ENCODE results near the gene CFAP298. TPM values are rescaled to one million over a fixed set of nuclear protein-coding genes. Genes with fewer than 3 reads are reported as not detected.
A peak's percentile ranks its signal among the peaks of the same experiment; 100 is the strongest.

Gene CFAP298
- total RNA-seq, 2 experiments from 2014 or later: 39.5 to 47.9 TPM

GRCh38 chr21:32580949-32581348, 31.2 kb downstream of the CFAP298 start:
- Mint-ChIP-seq H3K9me3 (ENCODE audit: low read depth) (no peaks in the 10 kb centered on the region), H3K27ac (no peak overlapping the region), H3K36me3 (ENCODE audit: low read depth) (no peaks in the 10 kb centered on the region), H3K27me3 (no peaks in the 10 kb centered on the region), H3K4me1 (no peaks in the 10 kb centered on the region), H3K4me3 (no peak overlapping the region)
- POLR2A ChIA-PET: no interaction called here
- ATAC-seq (no peak), DNase-seq (no peak)
- intact Hi-C loops (cut with DNase I, micrococcal nuclease): loop anchor here in 1 of 2 experiments (10.0 kb wide), 1 partner anchor 706 kb away; the partner anchor contains the start of gene HUNK
- CTCF ChIA-PET: interaction anchor here (1.0 to 1.6 kb wide), 2 partner anchors 12 to 178 kb away, joined by 4 to 5 read pairs; no protein-coding TSS in a partner anchor

- Mint-ChIP-seq H3K36me3 (ENCODE audit: low read depth) (no peaks in the 10 kb centered on the region), H3K27ac (no peak overlapping the region), H3K27me3 (no peaks in the 10 kb centered on the region), H3K4me3 (no peak overlapping the region), H3K9me3 (ENCODE audit: low read depth) (no peaks in the 10 kb centered on the region), H3K4me1 (no peaks in the 10 kb centered on the region)
- ChIA-PET POLR2A (no interaction called here), CTCF (interaction anchor here (0.8 to 1.6 kb wide), 4 partner anchors 10 to 328 kb away, joined by 3 to 6 read pairs (median 4); no protein-coding TSS in a partner anchor)
- ATAC-seq (peak; percentile 63), DNase-seq (peak; percentile 56)
- intact Hi-C loops (cut with DNase I, micrococcal nuclease): loop anchor here in 1 of 2 experiments (5.0 kb wide), 1 partner anchor 791 kb away; no protein-coding TSS in a partner anchor
Measured at GRCh38 chr21:32578107-32578691, 34.0 kb downstream of the CFAP298 start.

GRCh38 chr21:32576011-32576410, 36.2 kb downstream of the CFAP298 start:
- Mint-ChIP-seq H3K27ac (no peak overlapping the region), H3K4me3 (no peak overlapping the region), H3K4me1 (no peaks in the 10 kb centered on the region), H3K27me3 (no peaks in the 10 kb centered on the region), H3K36me3 (ENCODE audit: low read depth) (no peaks in the 10 kb centered on the region), H3K9me3 (ENCODE audit: low read depth) (no peaks in the 10 kb centered on the region)
- POLR2A ChIA-PET: no interaction called here
- no peak for DNase-seq
- intact Hi-C loops (cut with DNase I, micrococcal nuclease): loop anchor here in 1 of 2 experiments (5.0 kb wide), 1 partner anchor 789 kb away; no protein-coding TSS in a partner anchor
- no peak for ATAC-seq
- CTCF ChIA-PET: interaction anchor here (1.3 to 1.7 kb wide), 3 partner anchors 23 to 174 kb away, joined by 3 to 5 read pairs (median 3); no protein-coding TSS in a partner anchor

- CTCF ChIA-PET: interaction anchor here (1.3 to 1.7 kb wide), 4 partner anchors 24 to 173 kb away, joined by 3 to 6 read pairs (median 4); no protein-coding TSS in a partner anchor
- intact Hi-C loops (cut with DNase I, micrococcal nuclease): loop anchor here in 1 of 2 experiments (5.0 kb wide), 1 partner anchor 788 kb away; no protein-coding TSS in a partner anchor
- POLR2A ChIA-PET: no interaction called here
Measured at GRCh38 chr21:32574946-32575925, 36.9 kb downstream of the CFAP298 start.

GRCh38 chr21:32572574-32573420, 39.4 kb downstream of the CFAP298 start:
- Mint-ChIP-seq H3K27me3 (no peaks in the 10 kb centered on the region), H3K9me3 (ENCODE audit: low read depth) (no peaks in the 10 kb centered on the region), H3K4me1 (peaks cover 13% of the 10 kb centered on the region), H3K27ac (no peak overlapping the region), H3K4me3 (no peak overlapping the region), H3K36me3 (ENCODE audit: low read depth) (no peaks in the 10 kb centered on the region)
- CTCF ChIA-PET: interaction anchor here (0.6 to 1.3 kb wide), 4 partner anchors 11 to 187 kb away, joined by 3 read pairs; no protein-coding TSS in a partner anchor
- POLR2A ChIA-PET: no interaction called here
- intact Hi-C loops (cut with DNase I, micrococcal nuclease): no loop called here
- ATAC-seq (no peak), DNase-seq (no peak)

More at GRCh38 chr21:32574946-32575925, 36.9 kb downstream of the CFAP298 start:
- no peaks in the 10 kb centered on the region for H3K9me3 Mint-ChIP-seq (ENCODE audit: low read depth)
- no peaks in the 10 kb centered on the region for H3K27me3 Mint-ChIP-seq
- H3K27ac Mint-ChIP-seq: no peak overlapping the region
- H3K36me3 Mint-ChIP-seq (ENCODE audit: low read depth): no peaks in the 10 kb centered on the region
- no peak overlapping the region for H3K4me3 Mint-ChIP-seq
- no peak for ATAC-seq
- no peak for DNase-seq
- H3K4me1 Mint-ChIP-seq: peaks cover 2% of the 10 kb centered on the region

GRCh38 chr21:32570456-32570855, 41.7 kb downstream of the CFAP298 start:
- ATAC-seq: no peak
- peaks cover 13% of the 10 kb centered on the region for H3K4me1 Mint-ChIP-seq
- peaks cover 2% of the 10 kb centered on the region for H3K36me3 Mint-ChIP-seq (ENCODE audit: low read depth)
- no peak overlapping the region for H3K4me3 Mint-ChIP-seq
- ChIA-PET POLR2A (no interaction called here), CTCF (interaction anchor here (0.5 to 5.4 kb wide), 12 partner anchors 10 to 442 kb away, joined by 3 to 67 read pairs (median 4); no protein-coding TSS in a partner anchor)
- intact Hi-C loops (cut with DNase I, micrococcal nuclease): no loop called here
- H3K27me3 Mint-ChIP-seq: no peaks in the 10 kb centered on the region
- no peak for DNase-seq
- peaks cover 2% of the 10 kb centered on the region for H3K9me3 Mint-ChIP-seq (ENCODE audit: low read depth)
- peak overlapping the region; percentile 29 for H3K27ac Mint-ChIP-seq

GRCh38 chr21:32569261-32570230, 42.6 kb downstream of the CFAP298 start:
- peak; percentile 91 for DNase-seq
- Mint-ChIP-seq H3K9me3 (ENCODE audit: low read depth) (peaks cover 11% of the 10 kb centered on the region), H3K27ac (peak overlapping the region; percentile 81), H3K27me3 (no peaks in the 10 kb centered on the region), H3K36me3 (ENCODE audit: low read depth) (peaks cover 8% of the 10 kb centered on the region), H3K4me1 (peaks cover 13% of the 10 kb centered on the region), H3K4me3 (peak overlapping the region; percentile 78)
- intact Hi-C loops (cut with DNase I, micrococcal nuclease): loop anchor here (1.0 to 5.0 kb wide), 8 partner anchors 31 to 292 kb away; partner anchors contain the start of genes CFAP298 (in 1 of the 2), EVA1C (in 1 of the 2), MIS18A (in 1 of the 2) and URB1 (in 1 of the 2)
- CTCF ChIA-PET: interaction anchor here (0.6 to 5.4 kb wide), 28 partner anchors 9 to 441 kb away, joined by 3 to 67 read pairs (median 4); partner anchors contain the start of gene EVA1C
- POLR2A ChIA-PET: no interaction called here
- peak; percentile 96 for ATAC-seq

GRCh38 chr21:32567626-32568025, 44.6 kb downstream of the CFAP298 start:
- Mint-ChIP-seq H3K9me3 (ENCODE audit: low read depth) (peaks cover 14% of the 10 kb centered on the region), H3K36me3 (ENCODE audit: low read depth) (peaks cover 9% of the 10 kb centered on the region), H3K27ac (no peak overlapping the region), H3K4me1 (peaks cover 13% of the 10 kb centered on the region), H3K27me3 (no peaks in the 10 kb centered on the region), H3K4me3 (no peak overlapping the region)
- CTCF ChIA-PET: interaction anchor here (0.6 to 5.4 kb wide), 7 partner anchors 14 to 787 kb away, joined by 3 to 67 read pairs (median 4); partner anchors contain the start of genes CFAP298 and EVA1C
- no peak for DNase-seq
- POLR2A ChIA-PET: interaction anchor here (0.6 kb wide), 1 partner anchor 33 kb away, joined by 7 read pairs; no protein-coding TSS in a partner anchor
- intact Hi-C loops (cut with DNase I, micrococcal nuclease): loop anchor here (2.0 to 5.0 kb wide), 6 partner anchors 33 to 290 kb away; partner anchors contain the start of genes CFAP298 (in 1 of the 2), MIS18A (in 1 of the 2) and URB1 (in 1 of the 2)
- ATAC-seq: no peak

- H3K4me1 Mint-ChIP-seq: peaks cover 13% of the 10 kb centered on the region
Measured at GRCh38 chr21:32566741-32567389, 45.3 kb downstream of the CFAP298 start.

More at GRCh38 chr21:32566741-32567389, 45.3 kb downstream of the CFAP298 start:
- ATAC-seq: no peak
- Mint-ChIP-seq H3K36me3 (ENCODE audit: low read depth) (peaks cover 9% of the 10 kb centered on the region), H3K27ac (no peak overlapping the region), H3K4me3 (no peak overlapping the region), H3K9me3 (ENCODE audit: low read depth) (peaks cover 14% of the 10 kb centered on the region), H3K27me3 (no peaks in the 10 kb centered on the region)
- ChIA-PET POLR2A (no interaction called here), CTCF (interaction anchor here (0.6 to 5.4 kb wide), 2 partner anchors 165 to 786 kb away, joined by 3 to 67 read pairs; no protein-coding TSS in a partner anchor)
- no peak for DNase-seq
- intact Hi-C loops (cut with DNase I, micrococcal nuclease): loop anchor here (5.0 kb wide), 2 partner anchors 75 to 290 kb away; partner anchors contain the start of gene MIS18A (in 1 of the 2)
